ENCODE data around the gene KCNN1. TPM values are rescaled to one million over a fixed set of nuclear protein-coding genes. Genes with fewer than 3 reads are reported as not detected.

The KCNN1 gene
- total RNA-seq, 1 donor from 2014 or later: not detected

DNA sequence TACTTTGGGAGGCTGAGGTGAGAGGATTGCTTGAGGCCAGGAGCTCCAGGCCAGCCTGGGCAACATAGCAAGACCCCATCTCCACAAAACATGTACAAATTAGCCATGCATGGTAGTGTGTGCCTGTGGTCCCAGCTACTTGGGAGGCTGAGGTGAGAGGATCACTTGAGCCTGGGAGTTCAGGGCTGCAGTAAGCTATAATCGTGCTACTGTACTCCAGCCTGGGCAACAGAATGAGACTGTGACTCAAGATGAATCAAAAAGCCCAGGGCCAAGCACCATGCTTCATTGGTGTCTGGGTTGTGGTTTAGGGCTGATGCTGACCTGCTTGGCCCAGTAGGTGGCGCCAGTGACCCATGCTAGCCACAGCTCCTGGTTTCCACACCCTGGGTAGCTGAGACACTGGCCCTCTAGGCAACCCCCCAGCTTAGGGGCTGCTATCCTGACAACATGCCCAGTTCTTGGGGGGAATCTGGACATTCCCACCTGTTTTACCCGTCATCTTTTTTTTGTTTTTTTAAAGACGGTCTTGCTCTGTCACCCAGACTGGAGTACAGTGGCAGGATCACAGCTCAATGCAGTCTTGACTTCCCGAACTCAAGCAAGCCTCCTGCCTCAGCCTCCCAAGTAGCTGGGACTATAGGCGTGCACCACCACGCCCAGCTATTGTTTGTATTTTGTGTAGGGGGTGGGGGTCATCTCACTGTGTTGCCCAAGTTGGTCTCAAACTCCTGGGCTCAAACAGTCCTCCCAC is 28.6 kb upstream of the KCNN1 start:
- Mint-ChIP-seq H3K9me3 (no peaks in the 10 kb centered on the region), H3K27ac (no peak overlapping the region), H3K27me3 (no peaks in the 10 kb centered on the region), H3K4me1 (peaks cover 5% of the 10 kb centered on the region), H3K36me3 (ENCODE audit: low read depth) (peaks cover 29% of the 10 kb centered on the region), H3K4me3 (no peak overlapping the region)
- DNase-seq: peak; percentile 94
- intact Hi-C loops (cut with micrococcal nuclease): loop anchor here (1.0 to 2.0 kb wide), 2 partner anchors 59 to 121 kb away; no protein-coding TSS in a partner anchor

DNA sequence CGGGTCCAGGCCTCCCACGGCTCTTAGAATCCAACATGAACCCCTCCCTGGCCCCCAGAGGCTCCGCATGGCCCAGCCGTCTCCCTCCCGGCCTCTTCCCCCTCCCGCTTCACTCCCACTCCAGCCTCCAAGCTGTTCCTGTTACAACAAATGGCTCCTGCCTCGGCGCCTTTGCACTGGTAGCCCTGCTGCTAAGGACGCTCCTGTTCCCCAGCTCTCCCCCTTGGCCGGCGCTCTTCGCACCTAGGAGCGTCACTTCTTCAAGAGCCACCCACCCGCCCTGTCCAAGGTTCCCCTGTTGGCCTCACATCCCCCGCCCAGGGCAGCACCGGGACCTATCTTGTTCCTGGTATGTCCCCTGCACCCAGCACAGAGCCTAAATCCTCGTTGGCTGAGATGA is 24.7 kb upstream of the KCNN1 start:
- intact Hi-C loops (cut with micrococcal nuclease): no loop called here
- no peaks in the 10 kb centered on the region for H3K27me3 Mint-ChIP-seq
- H3K36me3 Mint-ChIP-seq (ENCODE audit: low read depth): peaks cover 28% of the 10 kb centered on the region
- no peak for DNase-seq
- H3K4me1 Mint-ChIP-seq: peaks cover 11% of the 10 kb centered on the region
- no peak overlapping the region for H3K27ac Mint-ChIP-seq
- no peak overlapping the region for H3K4me3 Mint-ChIP-seq
- no peaks in the 10 kb centered on the region for H3K9me3 Mint-ChIP-seq

DNA sequence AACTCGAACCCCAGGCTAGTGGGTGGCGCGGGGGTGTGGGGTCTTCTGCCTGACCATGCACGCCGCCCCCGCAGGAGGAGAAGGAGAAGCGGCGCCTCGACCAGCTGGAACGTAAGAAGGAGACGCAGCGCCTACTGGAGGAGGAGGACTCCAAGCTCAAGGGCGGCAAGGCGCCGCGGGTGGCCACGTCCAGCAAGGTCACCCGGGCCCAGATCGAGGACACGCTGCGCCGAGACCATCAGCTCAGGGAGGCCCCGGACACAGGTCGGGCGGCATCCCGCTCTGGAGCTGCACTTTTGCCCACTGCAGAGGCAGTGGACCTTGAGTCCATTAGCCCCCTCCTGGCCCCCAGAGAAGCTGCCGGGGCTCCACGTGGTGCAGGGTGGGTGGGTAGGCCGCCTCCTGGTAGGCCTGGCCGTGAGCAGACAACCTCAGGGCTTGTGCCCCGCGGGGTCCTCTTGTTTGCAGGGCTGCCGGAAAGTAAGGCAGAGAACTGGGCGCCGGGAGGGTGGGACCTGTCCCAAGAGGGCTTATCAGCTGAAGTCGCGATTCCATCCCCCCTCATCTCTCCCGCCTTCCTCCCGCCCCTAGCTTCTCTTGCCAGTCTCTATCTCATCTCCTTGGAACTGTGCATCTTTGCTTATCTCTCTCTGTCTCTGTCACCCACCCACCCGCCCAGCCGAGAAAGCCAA is 24.2 kb upstream of the KCNN1 start:
- Mint-ChIP-seq H3K9me3 (no peaks in the 10 kb centered on the region), H3K4me3 (no peak overlapping the region), H3K27ac (no peak overlapping the region), H3K27me3 (no peaks in the 10 kb centered on the region), H3K4me1 (peaks cover 15% of the 10 kb centered on the region), H3K36me3 (ENCODE audit: low read depth) (peaks cover 24% of the 10 kb centered on the region)
- intact Hi-C loops (cut with micrococcal nuclease): no loop called here
- peak; percentile 58 for DNase-seq

DNA sequence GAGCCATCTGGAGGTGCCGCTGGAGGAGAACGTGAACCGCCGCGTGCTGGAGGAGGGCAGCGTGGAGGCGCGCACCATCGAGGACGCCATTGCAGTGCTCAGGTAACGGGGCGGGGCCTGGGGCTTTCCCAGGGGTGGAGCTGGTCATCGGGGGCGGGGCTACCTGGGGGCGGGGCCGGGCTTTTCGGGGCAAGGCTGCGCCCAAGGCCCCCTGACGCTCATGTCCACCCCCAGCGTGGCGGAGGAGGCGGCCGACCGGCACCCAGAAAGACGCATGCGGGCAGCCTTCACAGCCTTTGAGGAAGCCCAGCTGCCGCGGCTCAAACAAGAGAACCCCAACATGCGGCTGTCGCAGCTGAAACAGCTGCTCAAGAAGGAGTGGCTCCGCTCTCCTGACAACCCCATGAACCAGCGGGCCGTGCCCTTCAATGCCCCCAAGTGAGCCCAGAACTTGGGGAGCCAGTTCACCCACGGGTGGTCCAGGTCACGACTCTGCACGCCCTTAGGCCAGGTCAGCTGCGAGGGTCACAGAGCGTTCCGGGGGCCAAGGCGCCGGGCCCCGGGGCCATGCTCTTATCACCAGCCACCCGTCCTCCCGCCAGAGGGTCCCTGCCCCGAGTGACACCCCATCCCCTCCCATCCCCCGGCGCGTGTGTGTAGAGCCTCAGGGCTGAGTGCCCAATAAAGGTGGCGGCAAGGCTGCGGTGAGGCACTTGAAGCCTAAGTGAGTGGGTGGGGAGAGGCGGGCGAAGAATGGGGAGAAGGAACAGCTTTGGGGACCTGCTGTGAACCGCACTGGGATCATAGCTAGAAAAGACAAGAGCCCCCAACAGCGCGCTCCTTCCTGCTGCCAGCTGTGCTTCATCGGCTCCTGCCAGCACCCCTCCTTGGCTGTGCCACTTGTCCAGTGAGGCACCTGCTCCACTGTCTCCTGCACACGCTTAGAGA is 23.4 kb upstream of the KCNN1 start:
- intact Hi-C loops (cut with micrococcal nuclease): no loop called here

DNA sequence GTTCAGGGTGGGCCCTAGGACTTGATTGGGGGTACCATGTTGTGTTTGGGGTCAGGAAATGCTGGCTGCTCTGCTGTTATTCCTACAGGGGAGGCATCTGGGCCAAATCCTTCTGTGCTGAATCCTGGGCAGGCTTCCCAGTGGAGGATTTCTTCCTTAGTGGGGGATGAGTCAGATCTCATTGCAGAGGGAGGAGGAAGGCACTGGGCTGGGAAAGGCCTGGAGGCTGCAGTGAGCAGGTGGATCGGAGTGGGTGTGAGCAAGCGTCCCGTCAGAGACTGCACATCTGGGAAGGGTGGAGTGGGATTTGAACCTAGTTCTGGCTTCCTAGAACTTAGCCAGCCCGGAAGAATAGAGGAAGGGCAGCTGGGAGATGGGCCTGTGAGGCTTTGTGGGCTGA is 22.6 kb upstream of the KCNN1 start:
- Mint-ChIP-seq H3K36me3 (ENCODE audit: low read depth) (peaks cover 22% of the 10 kb centered on the region), H3K4me1 (peaks cover 23% of the 10 kb centered on the region), H3K4me3 (no peak overlapping the region), H3K27ac (no peak overlapping the region), H3K27me3 (peaks cover 5% of the 10 kb centered on the region), H3K9me3 (no peaks in the 10 kb centered on the region)
- no peak for DNase-seq
- intact Hi-C loops (cut with micrococcal nuclease): no loop called here

More for the DNA sequence above, 23.4 kb upstream of the KCNN1 start:
- Mint-ChIP-seq H3K9me3 (no peaks in the 10 kb centered on the region), H3K4me1 (peaks cover 16% of the 10 kb centered on the region), H3K36me3 (ENCODE audit: low read depth) (peaks cover 23% of the 10 kb centered on the region), H3K27me3 (no peaks in the 10 kb centered on the region), H3K4me3 (no peak overlapping the region), H3K27ac (no peak overlapping the region)
- DNase-seq: peak; percentile 54

DNA sequence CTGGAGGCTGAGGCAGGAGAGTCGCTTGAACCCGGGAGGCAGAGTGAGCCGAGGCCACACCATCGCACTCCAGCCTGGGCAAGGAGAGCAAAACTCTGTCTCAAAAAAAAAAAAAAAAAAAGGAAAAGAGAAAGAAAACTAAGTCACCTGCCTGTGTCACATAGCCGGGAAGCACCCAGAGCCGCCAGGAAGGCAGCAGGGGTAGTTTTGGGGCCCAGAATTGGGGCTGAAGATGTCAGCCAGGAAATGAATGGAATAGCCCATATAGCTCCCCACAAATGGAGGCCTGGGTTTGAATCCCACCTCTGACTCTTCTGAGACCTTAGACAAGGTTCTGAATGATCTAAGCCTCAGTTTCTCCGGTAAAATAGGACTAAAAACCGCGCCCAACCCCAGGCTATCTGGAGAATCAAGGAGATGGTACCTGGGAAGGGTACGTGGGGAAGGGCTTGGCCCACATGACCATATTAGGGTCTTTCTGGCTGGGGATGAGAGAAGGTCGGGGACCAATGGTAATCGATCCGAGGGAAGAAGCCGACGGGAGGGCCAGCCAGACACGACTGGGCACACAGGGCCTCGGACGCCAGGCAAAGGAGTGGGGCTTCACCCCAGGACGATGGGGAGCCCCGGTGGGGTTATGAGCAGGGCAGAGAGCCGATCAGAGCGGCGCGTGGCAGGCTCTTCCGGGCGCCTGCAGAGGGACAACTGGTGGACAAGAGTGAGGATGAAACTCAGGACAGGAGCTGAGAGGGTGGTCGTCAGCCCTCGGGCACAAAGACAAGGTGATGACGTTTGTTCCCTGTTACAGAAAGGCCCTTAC is 19.7 kb upstream of the KCNN1 start:
- Mint-ChIP-seq H3K36me3 (ENCODE audit: low read depth) (peaks cover 11% of the 10 kb centered on the region), H3K4me1 (peaks cover 36% of the 10 kb centered on the region)
- peak; percentile 73 for DNase-seq

DNA sequence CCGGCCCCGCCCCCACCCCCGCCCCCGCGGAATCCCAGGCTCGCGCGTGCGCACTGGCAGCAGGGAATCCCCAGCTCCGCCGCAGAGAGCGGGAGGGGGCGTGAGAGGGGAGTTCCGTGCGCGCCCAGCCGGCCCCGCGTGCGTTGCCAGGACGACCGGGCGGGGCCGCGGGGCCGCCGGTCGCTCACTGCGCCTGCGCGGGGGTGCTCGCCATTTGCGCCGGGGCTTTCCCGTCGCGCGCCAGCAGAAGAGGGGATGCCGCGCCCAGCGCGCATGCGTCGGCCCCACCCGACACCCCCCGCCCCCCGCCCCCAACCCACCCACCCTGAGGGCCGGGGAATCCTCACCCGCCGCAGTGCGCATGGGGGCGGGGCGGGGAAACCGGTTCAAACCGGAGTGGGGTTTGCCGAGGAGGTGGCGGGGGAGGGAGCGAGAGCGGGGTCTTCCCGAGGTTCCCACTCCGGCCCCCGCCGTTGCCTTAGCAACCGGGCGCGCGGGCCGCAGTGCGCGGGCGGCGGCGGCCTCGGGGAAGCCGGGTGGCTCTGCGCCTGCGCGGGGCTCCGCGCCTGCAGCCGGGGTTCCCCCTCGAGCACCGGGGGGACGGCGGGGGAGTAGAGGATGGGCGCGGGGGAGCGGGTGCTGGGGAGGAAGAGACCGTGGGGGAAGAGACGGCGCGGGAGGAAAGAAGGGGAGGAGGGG is 18.9 kb upstream of the KCNN1 start:
- peaks cover 37% of the 10 kb centered on the region for H3K4me1 Mint-ChIP-seq
- peaks cover 32% of the 10 kb centered on the region for H3K27me3 Mint-ChIP-seq
- H3K9me3 Mint-ChIP-seq: no peaks in the 10 kb centered on the region
- peaks cover 8% of the 10 kb centered on the region for H3K36me3 Mint-ChIP-seq (ENCODE audit: low read depth)
- peak overlapping the region; percentile 87 for H3K4me3 Mint-ChIP-seq
- peak; percentile 99 for DNase-seq
- intact Hi-C loops (cut with micrococcal nuclease): loop anchor here (1.0 to 2.0 kb wide), 3 partner anchors 15 to 205 kb away; partner anchors contain the start of genes CCDC124, PIK3R2 and RPL18A
- peak overlapping the region; percentile 70 for H3K27ac Mint-ChIP-seq

More for the DNA sequence above, 19.7 kb upstream of the KCNN1 start:
- H3K9me3 Mint-ChIP-seq: no peaks in the 10 kb centered on the region
- peak overlapping the region; percentile 87 for H3K4me3 Mint-ChIP-seq
- intact Hi-C loops (cut with micrococcal nuclease): loop anchor here (1.0 kb wide), 2 partner anchors 50 to 88 kb away; partner anchors contain the start of gene RPL18A
- peak overlapping the region; percentile 95 for H3K27ac Mint-ChIP-seq
- peaks cover 29% of the 10 kb centered on the region for H3K27me3 Mint-ChIP-seq

DNA sequence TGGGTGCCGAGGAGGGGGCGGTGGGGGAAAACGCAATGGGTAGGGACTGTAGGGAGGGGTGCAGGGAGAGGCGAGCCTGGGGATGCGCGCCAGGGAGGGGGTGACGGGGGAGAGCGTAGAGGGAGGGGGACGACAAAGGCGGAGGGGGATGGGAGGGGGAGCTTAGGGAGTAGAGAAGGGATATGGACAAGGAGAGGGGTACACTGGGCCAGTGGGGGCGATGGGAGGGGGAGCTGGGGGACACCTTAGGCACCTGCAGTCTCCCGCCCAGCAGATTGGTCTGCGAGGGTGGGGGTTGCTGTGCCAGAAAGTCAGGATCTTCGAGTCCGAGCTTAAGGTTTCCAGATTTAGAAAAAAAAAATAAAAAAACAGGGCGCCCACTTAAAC is 18.4 kb upstream of the KCNN1 start:
- peaks cover 6% of the 10 kb centered on the region for H3K36me3 Mint-ChIP-seq (ENCODE audit: low read depth)
- H3K4me3 Mint-ChIP-seq: peak overlapping the region; percentile 72
- H3K27ac Mint-ChIP-seq: peak overlapping the region; percentile 70
- H3K9me3 Mint-ChIP-seq: no peaks in the 10 kb centered on the region
- intact Hi-C loops (cut with micrococcal nuclease): loop anchor here (2.0 kb wide), 2 partner anchors 16 to 204 kb away; partner anchors contain the start of genes CCDC124 and PIK3R2
- no peak for DNase-seq
- H3K27me3 Mint-ChIP-seq: peaks cover 38% of the 10 kb centered on the region
- H3K4me1 Mint-ChIP-seq: peaks cover 37% of the 10 kb centered on the region

DNA sequence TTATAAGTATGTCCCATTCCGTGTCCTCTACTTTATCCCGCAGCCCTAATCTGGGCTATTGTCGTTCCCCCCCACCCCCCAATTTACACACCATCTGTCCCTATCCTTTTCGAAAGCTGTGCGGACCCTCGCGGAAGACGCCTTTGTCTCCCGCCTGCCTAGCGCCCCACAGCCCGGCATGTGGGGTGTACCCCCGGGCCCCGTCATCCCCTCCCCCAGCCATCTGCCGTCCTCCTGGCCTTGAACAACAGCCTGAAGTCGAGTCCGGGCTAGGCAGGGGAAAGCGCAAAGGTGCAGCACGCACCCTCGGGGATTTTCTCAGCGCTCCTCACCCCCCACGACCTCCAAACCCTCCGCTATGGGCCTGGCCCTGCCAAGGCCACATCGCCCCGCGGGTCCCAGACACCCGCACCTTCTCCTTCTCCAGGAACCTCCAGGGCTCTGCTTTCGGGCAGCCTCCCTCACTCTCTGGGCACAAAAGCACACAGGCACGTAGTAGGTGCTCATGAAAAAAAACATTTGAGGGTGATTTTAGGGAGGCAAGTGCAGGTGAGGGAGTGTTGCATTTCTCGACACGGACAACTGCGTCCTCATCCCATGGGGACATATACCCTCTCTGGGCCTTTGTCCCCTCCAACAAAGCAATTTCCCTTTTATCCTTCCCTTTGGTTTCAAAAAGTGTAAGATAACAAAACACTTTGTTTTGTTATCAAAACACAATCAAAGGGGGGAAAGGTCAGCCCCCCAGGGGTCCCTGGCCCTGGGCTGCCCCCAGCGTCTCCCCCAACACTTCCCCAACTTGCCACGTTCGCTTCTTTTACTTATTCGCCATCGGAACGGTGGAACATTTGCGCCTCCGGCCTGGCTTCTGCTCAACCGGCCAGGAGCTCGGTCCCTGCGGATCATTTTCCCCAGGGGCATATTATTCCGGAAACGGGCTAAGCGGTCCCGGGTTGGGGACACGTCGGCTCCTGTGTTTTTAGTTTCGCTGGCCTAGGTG is 17.7 kb upstream of the KCNN1 start:
- H3K36me3 Mint-ChIP-seq (ENCODE audit: low read depth): peaks cover 4% of the 10 kb centered on the region
- H3K4me3 Mint-ChIP-seq: peak overlapping the region; percentile 72
- peaks cover 37% of the 10 kb centered on the region for H3K4me1 Mint-ChIP-seq
- intact Hi-C loops (cut with micrococcal nuclease): loop anchor here (2.0 kb wide), 2 partner anchors 16 to 204 kb away; partner anchors contain the start of genes CCDC124 and PIK3R2
- DNase-seq: peak; percentile 71
- H3K27ac Mint-ChIP-seq: peak overlapping the region; percentile 74
- H3K27me3 Mint-ChIP-seq: peaks cover 44% of the 10 kb centered on the region
- no peaks in the 10 kb centered on the region for H3K9me3 Mint-ChIP-seq

DNA sequence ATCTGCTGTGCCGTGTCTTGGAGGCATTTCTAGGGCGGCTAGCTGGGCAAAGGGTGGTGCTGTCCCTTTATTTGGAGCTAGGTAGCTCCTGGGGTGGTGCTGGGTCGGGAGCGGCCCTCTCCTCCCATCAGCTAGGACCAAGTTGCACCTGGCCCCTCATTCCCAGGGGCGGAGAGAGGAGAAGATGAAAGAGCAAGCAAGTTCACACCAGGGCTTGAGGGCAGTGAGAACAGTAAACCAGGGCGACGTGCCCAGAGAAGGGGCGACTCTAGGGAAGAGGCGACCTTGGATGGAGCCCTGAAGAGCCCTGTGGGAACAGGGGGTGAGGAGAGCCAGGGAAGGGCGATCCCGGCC is 17.0 kb upstream of the KCNN1 start:
- H3K27me3 Mint-ChIP-seq: peaks cover 51% of the 10 kb centered on the region
- H3K4me1 Mint-ChIP-seq: peaks cover 37% of the 10 kb centered on the region
- intact Hi-C loops (cut with micrococcal nuclease): loop anchor here (2.0 kb wide), 2 partner anchors 17 to 203 kb away; partner anchors contain the start of genes CCDC124 and PIK3R2
- peak overlapping the region; percentile 72 for H3K4me3 Mint-ChIP-seq
- no peaks in the 10 kb centered on the region for H3K9me3 Mint-ChIP-seq
- no peaks in the 10 kb centered on the region for H3K36me3 Mint-ChIP-seq (ENCODE audit: low read depth)
- DNase-seq: no peak
- peak overlapping the region; percentile 73 for H3K27ac Mint-ChIP-seq

DNA sequence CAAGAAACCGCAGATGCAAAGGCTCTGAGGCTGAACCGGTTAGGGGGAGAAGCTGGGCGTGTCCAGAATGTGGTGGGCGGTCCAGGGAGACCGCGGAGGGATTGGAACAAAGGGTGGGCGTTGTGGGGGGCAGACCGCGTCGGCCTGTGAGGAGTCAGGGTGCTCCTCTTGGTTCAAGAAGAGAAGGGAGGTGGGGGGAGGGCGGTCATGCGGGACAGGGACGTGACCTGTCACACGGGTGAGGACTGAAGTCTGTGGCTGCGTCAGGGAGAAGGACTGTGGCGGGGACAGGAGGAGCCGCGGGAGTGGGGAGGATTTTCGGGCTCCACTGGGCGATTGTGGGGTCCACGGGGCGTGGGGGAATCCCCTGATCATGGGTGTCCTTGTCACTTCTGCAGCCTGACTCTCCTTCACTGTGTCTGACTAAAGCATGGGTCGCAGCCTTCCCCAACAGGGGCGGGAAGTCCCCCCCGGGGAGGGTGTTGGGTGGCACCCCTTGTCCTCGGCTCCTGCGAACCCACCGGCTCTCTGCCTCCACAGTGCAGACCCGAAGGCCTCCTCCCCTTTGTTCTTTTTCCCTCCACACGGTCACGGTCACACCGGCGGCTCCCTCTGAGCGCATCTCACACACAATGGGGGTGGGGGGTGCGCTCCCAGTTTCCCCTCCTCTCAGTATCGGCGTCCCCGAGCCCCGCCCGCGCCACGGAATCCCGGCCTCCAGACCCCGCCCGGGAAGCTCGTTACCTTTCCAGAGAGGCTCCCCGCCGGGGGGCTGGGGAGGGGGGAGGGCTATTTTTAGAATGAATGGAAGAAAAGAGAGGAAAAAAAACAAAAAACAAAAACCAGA is 16.4 kb upstream of the KCNN1 start:
- Mint-ChIP-seq H3K9me3 (no peaks in the 10 kb centered on the region), H3K36me3 (ENCODE audit: low read depth) (no peaks in the 10 kb centered on the region), H3K27me3 (peaks cover 51% of the 10 kb centered on the region), H3K4me1 (peaks cover 37% of the 10 kb centered on the region), H3K27ac (peak overlapping the region; percentile 73), H3K4me3 (peak overlapping the region; percentile 72)
- intact Hi-C loops (cut with micrococcal nuclease): no loop called here
- peak; percentile 79 for DNase-seq

Data from activated CD4-positive, alpha-beta T cell treated with anti-CD3 and anti-CD28 coated beads, Interleukin-2, amount 10 ng/mL, durations not matched to agents 24 days and 14 days (primary cell).